HFFc6 (cell line): ENCODE measurements around the gene OPTC. TPM values are rescaled to one million over a fixed set of nuclear protein-coding genes. Genes with fewer than 3 reads are reported as not detected.

ENCODE experiments used
- DNase-seq: peaks from one replicate; pipeline ENCODE4 v3.0.0-alpha.2; 2018
- H3K27ac Mint-ChIP-seq: 2 replicates; pipeline ENCODE4 v1.8.0; 2020; ENCODE audit warnings: mild to moderate bottlenecking, mixed read lengths
- H3K27me3 Mint-ChIP-seq: 2 replicates; pipeline ENCODE4 v1.8.0; 2021; ENCODE audit warnings: mild to moderate bottlenecking, moderate library complexity, mixed read lengths; ENCODE audit not compliant: insufficient read depth
- H3K36me3 Mint-ChIP-seq: 2 replicates; pipeline ENCODE4 v1.8.0; 2021; ENCODE audit warnings: low read depth, mixed read lengths
- H3K4me1 Mint-ChIP-seq: 2 replicates; pipeline ENCODE4 v1.8.0; 2020; ENCODE audit warnings: low read depth, mixed read lengths
- H3K4me3 Mint-ChIP-seq: 2 replicates; pipeline ENCODE4 v1.8.0; 2020; ENCODE audit warnings: mild to moderate bottlenecking, moderate library complexity, mixed read lengths
- H3K9me3 Mint-ChIP-seq: 2 replicates; pipeline ENCODE4 v1.8.0; 2020; ENCODE audit warnings: mild to moderate bottlenecking, mixed read lengths
- CTCF ChIP-seq: fragments of 200-600 bp; sonication (generic); IDR thresholded peaks from 2 replicates; pipeline ENCODE4 v1.5.0; 2021; ENCODE audit warnings: antibody characterized with exemption, mild to moderate bottlenecking
- total RNA-seq, 6 experiments: library from RNA; stranded (reverse); fragmentation: NEBNext Ultra II Directional; extraction: Animal tissue kit (Norgen Biotek cat#: 25700); gene quantifications; 2 replicates in 1 of 6; 3 replicates in 5 of 6; pipeline ENCODE4 v1.2.3, GENCODE V29; 2021

OPTC gene
- total RNA-seq, 6 experiments from 2014 or later, result not detected

GRCh38 chr1:203508463-203509073 is 14.6 kb downstream of the OPTC start:
- Mint-ChIP-seq H3K27ac (peak overlapping the region; percentile 74), H3K36me3 (no peaks in the 10 kb centered on the region), H3K4me3 (no peak overlapping the region; the same call in 1 of the 2 replicates), H3K9me3 (no peaks in the 10 kb centered on the region), H3K4me1 (peaks cover 77% of the 10 kb centered on the region), H3K27me3 (no peaks in the 10 kb centered on the region; the same call in 1 of the 2 replicates)
- DNase-seq, result no peak
- TF ChIP-seq CTCF, result no peak

GRCh38 chr1:203509135-203509534 is 15.2 kb downstream of the OPTC start:
- Mint-ChIP-seq H3K4me1 (peaks cover 82% of the 10 kb centered on the region), H3K9me3 (no peaks in the 10 kb centered on the region), H3K36me3 (no peaks in the 10 kb centered on the region), H3K27ac (peak overlapping the region; percentile 74), H3K4me3 (no peak overlapping the region), H3K27me3 (no peaks in the 10 kb centered on the region; the same call in 1 of the 2 replicates)
- DNase-seq, result no peak
- TF ChIP-seq CTCF, result no peak

DNA sequence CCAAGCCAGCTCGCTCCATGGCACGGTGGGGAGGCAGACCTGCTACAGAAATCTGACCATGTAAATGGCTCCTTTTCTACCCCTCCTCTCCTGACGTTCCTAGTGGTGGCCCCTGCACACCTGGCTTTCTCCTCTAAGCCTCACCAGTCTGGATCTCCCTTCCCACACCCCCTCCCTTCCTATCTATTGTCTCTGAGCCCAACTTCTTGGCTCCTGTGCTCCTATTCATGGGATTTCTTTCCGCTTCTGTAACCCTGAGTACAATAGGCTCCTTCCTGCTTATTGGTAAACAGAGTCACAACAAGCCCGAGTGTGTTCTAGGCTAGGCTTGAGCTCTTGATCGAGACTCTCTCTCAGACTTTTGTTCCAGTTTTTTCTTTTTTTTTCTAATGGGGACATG is 17.6 kb downstream of the OPTC start:
- no peaks in the 10 kb centered on the region for H3K9me3 Mint-ChIP-seq
- no peak for TF ChIP-seq CTCF
- peaks cover 1% of the 10 kb centered on the region for H3K27me3 Mint-ChIP-seq
- peaks cover 4% of the 10 kb centered on the region; the same call in 1 of the 2 replicates for H3K36me3 Mint-ChIP-seq
- peaks cover 78% of the 10 kb centered on the region for H3K4me1 Mint-ChIP-seq
- no peak overlapping the region for H3K4me3 Mint-ChIP-seq
- H3K27ac Mint-ChIP-seq, result peak overlapping the region; percentile 100
- DNase-seq, result no peak

DNA sequence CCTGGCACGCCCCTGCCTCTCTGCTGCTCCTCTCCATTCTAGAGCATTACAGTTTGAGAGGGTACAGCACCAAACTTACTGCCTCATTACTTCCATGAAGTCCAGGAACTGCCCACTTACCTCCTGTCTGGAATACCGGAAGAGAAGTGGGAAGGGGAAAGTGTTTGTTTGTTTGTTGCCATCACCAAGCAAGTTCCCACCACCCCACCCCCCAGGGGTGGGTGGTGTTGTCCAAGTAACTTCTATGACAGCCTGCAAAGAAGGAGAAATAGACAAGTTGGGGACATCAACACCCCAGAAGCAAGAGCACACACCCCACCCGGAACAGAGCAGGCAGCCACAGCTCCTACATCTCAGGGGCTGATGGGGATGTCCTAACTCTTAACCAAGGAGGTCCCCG is 18.0 kb downstream of the OPTC start:
- no peak for DNase-seq
- no peak overlapping the region for H3K4me3 Mint-ChIP-seq
- peaks cover 4% of the 10 kb centered on the region; the same call in 1 of the 2 replicates for H3K36me3 Mint-ChIP-seq
- H3K27ac Mint-ChIP-seq, result peak overlapping the region; percentile 100
- peaks cover 74% of the 10 kb centered on the region for H3K4me1 Mint-ChIP-seq
- TF ChIP-seq CTCF, result no peak
- H3K27me3 Mint-ChIP-seq, result peaks cover 1% of the 10 kb centered on the region
- no peaks in the 10 kb centered on the region for H3K9me3 Mint-ChIP-seq

- TF ChIP-seq CTCF, result no peak
- no peak for DNase-seq
- H3K4me1 Mint-ChIP-seq, result peaks cover 71% of the 10 kb centered on the region
- H3K27me3 Mint-ChIP-seq, result peaks cover 1% of the 10 kb centered on the region
- peak overlapping the region; percentile 83 for H3K4me3 Mint-ChIP-seq
- peak overlapping the region; percentile 100 for H3K27ac Mint-ChIP-seq
- no peaks in the 10 kb centered on the region for H3K9me3 Mint-ChIP-seq
- H3K36me3 Mint-ChIP-seq, result peaks cover 4% of the 10 kb centered on the region; the same call in 1 of the 2 replicates
Observed at GRCh38 chr1:203512517-203512847, 18.5 kb downstream of the OPTC start.
